Endothelial cell (in vitro differentiated cells): ENCODE results near the gene CHST11. TPM values are rescaled to one million over a fixed set of nuclear protein-coding genes. Genes with fewer than 3 reads are reported as not detected.

Experiments used
- DNase-seq: peaks from one replicate; pipeline ENCODE4 v3.0.0; 2021; ENCODE audit warnings: low spot score
- H3K27ac Mint-ChIP-seq: one replicate; pipeline ENCODE4 v1.8.0; 2021; ENCODE audit warnings: mixed read lengths, inconsistent platforms; ENCODE audit not compliant: unreplicated experiment
- H3K27me3 Mint-ChIP-seq: one replicate; pipeline ENCODE4 v1.8.0; 2021; ENCODE audit warnings: mild to moderate bottlenecking, moderate library complexity, mixed read lengths, inconsistent platforms; ENCODE audit not compliant: unreplicated experiment
- H3K36me3 Mint-ChIP-seq: one replicate; pipeline ENCODE4 v1.8.0; 2021; ENCODE audit warnings: mild to moderate bottlenecking, low read depth, mixed read lengths, inconsistent platforms; ENCODE audit not compliant: unreplicated experiment
- H3K4me1 Mint-ChIP-seq: one replicate; pipeline ENCODE4 v1.8.0; 2021; ENCODE audit warnings: mild to moderate bottlenecking, mixed read lengths, inconsistent platforms; ENCODE audit not compliant: unreplicated experiment
- H3K4me3 Mint-ChIP-seq: one replicate; pipeline ENCODE4 v1.8.0; 2021; ENCODE audit warnings: mild to moderate bottlenecking, mixed read lengths, inconsistent platforms; ENCODE audit not compliant: unreplicated experiment
- H3K9me3 Mint-ChIP-seq: one replicate; pipeline ENCODE4 v1.8.0; 2021; ENCODE audit warnings: mixed read lengths, inconsistent platforms; ENCODE audit not compliant: unreplicated experiment
- CTCF ChIP-seq: fragments of 200-600 bp; sonication (generic); IDR thresholded peaks from one replicate; pipeline ENCODE4 v1.5.0; 2021; ENCODE audit warnings: antibody characterized with exemption; ENCODE audit not compliant: unreplicated experiment
- total RNA-seq: library from RNA; stranded (reverse); fragmentation: NEBNext Ultra II Directional; extraction: Animal tissue kit (Norgen Biotek cat#: 25700); gene quantifications from one replicate; pipeline ENCODE4 v1.2.1, GENCODE V29; 2021; ENCODE audit not compliant: unreplicated experiment

The CHST11 gene
- total RNA-seq, 1 donor from 2014 or later, result 11.8 TPM

GRCh38 chr12:104627231-104627989, 170.7 kb downstream of the CHST11 start:
- Mint-ChIP-seq H3K9me3 (no peaks in the 10 kb centered on the region), H3K36me3 (no peaks in the 10 kb centered on the region), H3K4me3 (no peak overlapping the region), H3K4me1 (no peaks in the 10 kb centered on the region), H3K27ac (no peak overlapping the region), H3K27me3 (peaks cover 7% of the 10 kb centered on the region)
- no peak for DNase-seq
- TF ChIP-seq CTCF, result no peak

- Mint-ChIP-seq H3K9me3 (no peaks in the 10 kb centered on the region), H3K36me3 (no peaks in the 10 kb centered on the region), H3K4me1 (no peaks in the 10 kb centered on the region), H3K27me3 (peaks cover 9% of the 10 kb centered on the region), H3K27ac (no peak overlapping the region), H3K4me3 (no peak overlapping the region)
- DNase-seq, result no peak
- no peak for TF ChIP-seq CTCF
Observed at GRCh38 chr12:104627990-104628830, 171.5 kb downstream of the CHST11 start.

GRCh38 chr12:104628831-104629135, 172.0 kb downstream of the CHST11 start:
- Mint-ChIP-seq H3K4me3 (no peak overlapping the region), H3K9me3 (no peaks in the 10 kb centered on the region), H3K27me3 (peaks cover 9% of the 10 kb centered on the region), H3K4me1 (no peaks in the 10 kb centered on the region), H3K36me3 (no peaks in the 10 kb centered on the region), H3K27ac (no peak overlapping the region)
- no peak for DNase-seq
- no peak for TF ChIP-seq CTCF

GRCh38 chr12:104630230-104630670, 173.5 kb downstream of the CHST11 start:
- Mint-ChIP-seq H3K27me3 (peaks cover 6% of the 10 kb centered on the region), H3K36me3 (no peaks in the 10 kb centered on the region), H3K4me3 (no peak overlapping the region), H3K4me1 (no peaks in the 10 kb centered on the region), H3K9me3 (no peaks in the 10 kb centered on the region), H3K27ac (no peak overlapping the region)
- TF ChIP-seq CTCF, result no peak
- no peak for DNase-seq

GRCh38 chr12:104631867-104632266, 175.1 kb downstream of the CHST11 start:
- H3K9me3 Mint-ChIP-seq, result no peaks in the 10 kb centered on the region
- H3K4me1 Mint-ChIP-seq, result no peaks in the 10 kb centered on the region
- no peaks in the 10 kb centered on the region for H3K36me3 Mint-ChIP-seq
- no peak for TF ChIP-seq CTCF
- H3K27me3 Mint-ChIP-seq, result peaks cover 6% of the 10 kb centered on the region
- DNase-seq, result no peak
- H3K4me3 Mint-ChIP-seq, result no peak overlapping the region
- H3K27ac Mint-ChIP-seq, result no peak overlapping the region
